GM23338 (cell line): Measurements from ENCODE around the gene RIPK4. TPM values are rescaled to one million over a fixed set of nuclear protein-coding genes. Genes with fewer than 3 reads are reported as not detected.

Experiments used
- ATAC-seq: fragments of 200-7000 bp; cut with Tn5 transposase; 3 replicates; pipeline ENCODE4 v1.9.1; 2020
- DNase-seq: peaks from one replicate; pipeline ENCODE4 v3.0.0-alpha.2; 2015; ENCODE audit warnings: low spot score
- H2AFZ ChIP-seq: fragments of 200-600 bp; sonication (generic); 2 replicates; pipeline ENCODE4 v1.8.0; 2016; ENCODE audit warnings: antibody characterized with exemption, mild to moderate bottlenecking, moderate library complexity
- H3F3A ChIP-seq: fragments of 200-600 bp; sonication (generic); replicated peaks from 2 replicates; pipeline ENCODE4 v1.8.0; 2017; ENCODE audit warnings: antibody characterized with exemption, mixed run types, low read depth
- H3K27ac ChIP-seq: fragments of 200-600 bp; sonication (generic); 2 replicates; pipeline ENCODE4 v1.6.1; 2016; ENCODE audit warnings: low read depth
- H3K27me3 ChIP-seq: fragments of 200-600 bp; sonication (generic); 2 replicates; pipeline ENCODE4 v1.8.0; 2016; ENCODE audit warnings: mild to moderate bottlenecking, mixed run types, moderate library complexity; ENCODE audit not compliant: insufficient read depth
- H3K36me3 ChIP-seq: fragments of 200-600 bp; sonication (generic); 2 replicates; pipeline ENCODE4 v1.8.0; 2016; ENCODE audit warnings: mild to moderate bottlenecking; ENCODE audit not compliant: insufficient read depth
- H3K4me1 ChIP-seq: fragments of 200-600 bp; sonication (generic); 2 replicates; pipeline ENCODE4 v1.8.0; 2016; ENCODE audit warnings: mild to moderate bottlenecking, moderate library complexity; ENCODE audit not compliant: insufficient read depth
- H3K4me2 ChIP-seq: fragments of 200-600 bp; sonication (generic); 2 replicates; pipeline ENCODE4 v1.7.1; 2017; ENCODE audit warnings: mixed run types
- H3K4me3 ChIP-seq: fragments of 200-600 bp; sonication (generic); 2 replicates; pipeline ENCODE4 v1.6.1; 2016; ENCODE audit warnings: mixed run types
- H3K79me2 ChIP-seq: fragments of 200-600 bp; sonication (generic); replicated peaks from 2 replicates; pipeline ENCODE4 v1.8.0; 2017; ENCODE audit warnings: mild to moderate bottlenecking; ENCODE audit not compliant: insufficient read depth
- H3K9me2 ChIP-seq: fragments of 200-600 bp; sonication (generic); 2 replicates; pipeline ENCODE4 v1.8.0; 2017; ENCODE audit not compliant: insufficient read depth
- H4K20me1 ChIP-seq: fragments of 200-600 bp; sonication (generic); replicated peaks from 2 replicates; pipeline ENCODE4 v1.8.0; 2017; ENCODE audit warnings: mild to moderate bottlenecking; ENCODE audit not compliant: insufficient read depth
- H3K27ac Mint-ChIP-seq: 2 replicates; pipeline ENCODE4 v1.8.0; 2020; ENCODE audit warnings: inconsistent platforms, mild to moderate bottlenecking, moderate library complexity, mixed read lengths
- H3K27me3 Mint-ChIP-seq: 3 replicates; pipeline ENCODE4 v1.8.0; 2022; ENCODE audit warnings: low read depth, mild to moderate bottlenecking, moderate library complexity, mixed read lengths, inconsistent platforms; ENCODE audit not compliant: insufficient read depth, poor library complexity
- H3K36me3 Mint-ChIP-seq: 3 replicates; pipeline ENCODE4 v1.8.0; 2021; ENCODE audit warnings: low read depth, mild to moderate bottlenecking, inconsistent platforms, moderate library complexity, mixed read lengths
- H3K4me1 Mint-ChIP-seq: 3 replicates; pipeline ENCODE4 v1.8.0; 2020; ENCODE audit warnings: mild to moderate bottlenecking, inconsistent platforms, mixed read lengths
- H3K4me3 Mint-ChIP-seq: 3 replicates; pipeline ENCODE4 v1.8.0; 2021; ENCODE audit warnings: moderate library complexity, mild to moderate bottlenecking, inconsistent platforms, mixed read lengths
- H3K9me3 Mint-ChIP-seq: 3 replicates; pipeline ENCODE4 v1.8.0; 2020; ENCODE audit warnings: moderate library complexity, mild to moderate bottlenecking, inconsistent platforms, mixed read lengths
- CREB1 ChIP-seq: fragments of 250-450 bp; sonication (Bioruptor Pico); IDR thresholded peaks from 2 replicates; pipeline ENCODE4 v1.5.0; 2020; ENCODE audit warnings: low read depth, mild to moderate bottlenecking, moderate library complexity
- CTCF ChIP-seq, 2 experiments: fragments of 200-600 bp in 1 of 2; sonication (generic) in 1 of 2; conservative IDR thresholded peaks; 2 replicates each; pipeline versions ENCODE4 v1.5.1 to v1.6.1; 2016 to 2017; ENCODE audit warnings: antibody characterized with exemption in 2 of 2, low read depth in 2 of 2, mild to moderate bottlenecking in 2 of 2, moderate library complexity in 1 of 2
- ETS1 ChIP-seq: IDR thresholded peaks from 2 replicates; pipeline ENCODE4 v1.6.1; 2016; ENCODE audit warnings: antibody characterized with exemption
- EZH2 ChIP-seq: fragments of 200-600 bp; sonication (generic); IDR thresholded peaks from one replicate; pipeline ENCODE4 v1.8.0; 2017; ENCODE audit warnings: antibody characterized with exemption, mild to moderate bottlenecking, low read depth; ENCODE audit not compliant: unreplicated experiment
- EZH2phosphoT487 ChIP-seq: fragments of 200-600 bp; sonication (generic); IDR thresholded peaks from one replicate; pipeline ENCODE4 v1.8.1; 2018; ENCODE audit warnings: antibody characterized with exemption; ENCODE audit not compliant: unreplicated experiment
- JUNB ChIP-seq: IDR thresholded peaks from one replicate; pipeline ENCODE4 v1.6.1; 2016; ENCODE audit warnings: antibody characterized with exemption; ENCODE audit not compliant: unreplicated experiment
- NANOG ChIP-seq: IDR thresholded peaks from 2 replicates; pipeline ENCODE4 v1.6.1; 2016; ENCODE audit warnings: antibody characterized with exemption, borderline replicate concordance
- ZNF331 ChIP-seq: fragments of 250-450 bp; sonication (Bioruptor Pico); IDR thresholded peaks from 2 replicates; pipeline ENCODE4 v1.5.0; 2020; ENCODE audit warnings: low read depth, mild to moderate bottlenecking, moderate library complexity
- polyA plus RNA-seq: library from polyadenylated mRNA; unstranded; fragments of >200 nt; fragmentation: Nextera tagmentation; extraction: Ambion mirVana; gene quantifications from 2 replicates; pipeline ENCODE4 v1.2.1, GENCODE V29; 2016
- total RNA-seq: library from RNA; depleted of rRNA; stranded (reverse); fragments of >200 nt; shearing (Covaris generic); gene quantifications from 2 replicates; pipeline ENCODE4 v1.2.3, GENCODE V29; 2014
- TF ChIP-seq, protein P1 (sequence below): fragments of 250-450 bp; sonication (Bioruptor Pico); IDR thresholded peaks from 2 replicates; pipeline ENCODE4 v1.5.0; 2020; ENCODE audit warnings: mild to moderate bottlenecking, moderate library complexity
- TF ChIP-seq, protein P2 (sequence below): IDR thresholded peaks from one replicate; pipeline ENCODE4 v1.6.1; 2018; ENCODE audit warnings: antibody characterized with exemption; ENCODE audit not compliant: unreplicated experiment

Gene RIPK4
- total and polyA plus RNA-seq, 2 experiments from 2014 or later = 2.5 to 9.9 TPM

- H3K9me2 ChIP-seq = no peaks in the 10 kb centered on the region
- H3K36me3 ChIP-seq = no peaks in the 10 kb centered on the region
- no peak for ATAC-seq
- TF ChIP-seq, protein P1, sequence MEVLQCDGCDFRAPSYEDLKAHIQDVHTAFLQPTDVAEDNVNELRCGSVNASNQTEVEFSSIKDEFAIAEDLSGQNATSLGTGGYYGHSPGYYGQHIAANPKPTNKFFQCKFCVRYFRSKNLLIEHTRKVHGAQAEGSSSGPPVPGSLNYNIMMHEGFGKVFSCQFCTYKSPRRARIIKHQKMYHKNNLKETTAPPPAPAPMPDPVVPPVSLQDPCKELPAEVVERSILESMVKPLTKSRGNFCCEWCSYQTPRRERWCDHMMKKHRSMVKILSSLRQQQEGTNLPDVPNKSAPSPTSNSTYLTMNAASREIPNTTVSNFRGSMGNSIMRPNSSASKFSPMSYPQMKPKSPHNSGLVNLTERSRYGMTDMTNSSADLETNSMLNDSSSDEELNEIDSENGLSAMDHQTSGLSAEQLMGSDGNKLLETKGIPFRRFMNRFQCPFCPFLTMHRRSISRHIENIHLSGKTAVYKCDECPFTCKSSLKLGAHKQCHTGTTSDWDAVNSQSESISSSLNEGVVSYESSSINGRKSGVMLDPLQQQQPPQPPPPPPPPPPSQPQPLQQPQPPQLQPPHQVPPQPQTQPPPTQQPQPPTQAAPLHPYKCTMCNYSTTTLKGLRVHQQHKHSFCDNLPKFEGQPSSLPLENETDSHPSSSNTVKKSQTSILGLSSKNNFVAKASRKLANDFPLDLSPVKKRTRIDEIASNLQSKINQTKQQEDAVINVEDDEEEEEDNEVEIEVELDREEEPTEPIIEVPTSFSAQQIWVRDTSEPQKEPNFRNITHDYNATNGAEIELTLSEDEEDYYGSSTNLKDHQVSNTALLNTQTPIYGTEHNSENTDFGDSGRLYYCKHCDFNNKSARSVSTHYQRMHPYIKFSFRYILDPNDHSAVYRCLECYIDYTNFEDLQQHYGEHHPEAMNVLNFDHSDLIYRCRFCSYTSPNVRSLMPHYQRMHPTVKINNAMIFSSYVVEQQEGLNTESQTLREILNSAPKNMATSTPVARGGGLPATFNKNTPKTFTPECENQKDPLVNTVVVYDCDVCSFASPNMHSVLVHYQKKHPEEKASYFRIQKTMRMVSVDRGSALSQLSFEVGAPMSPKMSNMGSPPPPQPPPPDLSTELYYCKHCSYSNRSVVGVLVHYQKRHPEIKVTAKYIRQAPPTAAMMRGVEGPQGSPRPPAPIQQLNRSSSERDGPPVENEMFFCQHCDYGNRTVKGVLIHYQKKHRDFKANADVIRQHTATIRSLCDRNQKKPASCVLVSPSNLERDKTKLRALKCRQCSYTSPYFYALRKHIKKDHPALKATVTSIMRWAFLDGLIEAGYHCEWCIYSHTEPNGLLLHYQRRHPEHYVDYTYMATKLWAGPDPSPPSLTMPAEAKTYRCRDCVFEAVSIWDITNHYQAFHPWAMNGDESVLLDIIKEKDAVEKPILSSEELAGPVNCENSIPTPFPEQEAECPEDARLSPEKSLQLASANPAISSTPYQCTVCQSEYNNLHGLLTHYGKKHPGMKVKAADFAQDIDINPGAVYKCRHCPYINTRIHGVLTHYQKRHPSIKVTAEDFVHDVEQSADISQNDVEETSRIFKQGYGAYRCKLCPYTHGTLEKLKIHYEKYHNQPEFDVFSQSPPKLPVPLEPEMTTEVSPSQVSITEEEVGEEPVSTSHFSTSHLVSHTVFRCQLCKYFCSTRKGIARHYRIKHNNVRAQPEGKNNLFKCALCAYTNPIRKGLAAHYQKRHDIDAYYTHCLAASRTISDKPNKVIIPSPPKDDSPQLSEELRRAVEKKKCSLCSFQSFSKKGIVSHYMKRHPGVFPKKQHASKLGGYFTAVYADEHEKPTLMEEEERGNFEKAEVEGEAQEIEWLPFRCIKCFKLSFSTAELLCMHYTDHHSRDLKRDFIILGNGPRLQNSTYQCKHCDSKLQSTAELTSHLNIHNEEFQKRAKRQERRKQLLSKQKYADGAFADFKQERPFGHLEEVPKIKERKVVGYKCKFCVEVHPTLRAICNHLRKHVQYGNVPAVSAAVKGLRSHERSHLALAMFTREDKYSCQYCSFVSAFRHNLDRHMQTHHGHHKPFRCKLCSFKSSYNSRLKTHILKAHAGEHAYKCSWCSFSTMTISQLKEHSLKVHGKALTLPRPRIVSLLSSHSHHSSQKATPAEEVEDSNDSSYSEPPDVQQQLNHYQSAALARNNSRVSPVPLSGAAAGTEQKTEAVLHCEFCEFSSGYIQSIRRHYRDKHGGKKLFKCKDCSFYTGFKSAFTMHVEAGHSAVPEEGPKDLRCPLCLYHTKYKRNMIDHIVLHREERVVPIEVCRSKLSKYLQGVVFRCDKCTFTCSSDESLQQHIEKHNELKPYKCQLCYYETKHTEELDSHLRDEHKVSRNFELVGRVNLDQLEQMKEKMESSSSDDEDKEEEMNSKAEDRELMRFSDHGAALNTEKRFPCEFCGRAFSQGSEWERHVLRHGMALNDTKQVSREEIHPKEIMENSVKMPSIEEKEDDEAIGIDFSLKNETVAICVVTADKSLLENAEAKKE (CRISPR knock-in tag) = no peak
- TF ChIP-seq ETS1 = no peak
- TF ChIP-seq, protein P2, sequence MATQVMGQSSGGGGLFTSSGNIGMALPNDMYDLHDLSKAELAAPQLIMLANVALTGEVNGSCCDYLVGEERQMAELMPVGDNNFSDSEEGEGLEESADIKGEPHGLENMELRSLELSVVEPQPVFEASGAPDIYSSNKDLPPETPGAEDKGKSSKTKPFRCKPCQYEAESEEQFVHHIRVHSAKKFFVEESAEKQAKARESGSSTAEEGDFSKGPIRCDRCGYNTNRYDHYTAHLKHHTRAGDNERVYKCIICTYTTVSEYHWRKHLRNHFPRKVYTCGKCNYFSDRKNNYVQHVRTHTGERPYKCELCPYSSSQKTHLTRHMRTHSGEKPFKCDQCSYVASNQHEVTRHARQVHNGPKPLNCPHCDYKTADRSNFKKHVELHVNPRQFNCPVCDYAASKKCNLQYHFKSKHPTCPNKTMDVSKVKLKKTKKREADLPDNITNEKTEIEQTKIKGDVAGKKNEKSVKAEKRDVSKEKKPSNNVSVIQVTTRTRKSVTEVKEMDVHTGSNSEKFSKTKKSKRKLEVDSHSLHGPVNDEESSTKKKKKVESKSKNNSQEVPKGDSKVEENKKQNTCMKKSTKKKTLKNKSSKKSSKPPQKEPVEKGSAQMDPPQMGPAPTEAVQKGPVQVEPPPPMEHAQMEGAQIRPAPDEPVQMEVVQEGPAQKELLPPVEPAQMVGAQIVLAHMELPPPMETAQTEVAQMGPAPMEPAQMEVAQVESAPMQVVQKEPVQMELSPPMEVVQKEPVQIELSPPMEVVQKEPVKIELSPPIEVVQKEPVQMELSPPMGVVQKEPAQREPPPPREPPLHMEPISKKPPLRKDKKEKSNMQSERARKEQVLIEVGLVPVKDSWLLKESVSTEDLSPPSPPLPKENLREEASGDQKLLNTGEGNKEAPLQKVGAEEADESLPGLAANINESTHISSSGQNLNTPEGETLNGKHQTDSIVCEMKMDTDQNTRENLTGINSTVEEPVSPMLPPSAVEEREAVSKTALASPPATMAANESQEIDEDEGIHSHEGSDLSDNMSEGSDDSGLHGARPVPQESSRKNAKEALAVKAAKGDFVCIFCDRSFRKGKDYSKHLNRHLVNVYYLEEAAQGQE = no peak
- no peak for TF ChIP-seq ZNF331 (CRISPR knock-in tag)
- TF ChIP-seq CTCF (conservative IDR thresholded peaks at IDR 0.05; ENCODE audit: low read depth in 2 of 2) = no peak
- no peak for TF ChIP-seq NANOG
- no peak for TF ChIP-seq CREB1 (CRISPR knock-in tag)
- TF ChIP-seq EZH2 = no peak
- TF ChIP-seq JUNB = no peak
- TF ChIP-seq EZH2phosphoT487 = no peak
- no peaks in the 10 kb centered on the region for H3K9me3 Mint-ChIP-seq
- H3K36me3 Mint-ChIP-seq = peaks cover 28% of the 10 kb centered on the region
- DNase-seq = no peak
- no peak overlapping the region for H3K27ac ChIP-seq
- H3K4me3 ChIP-seq = no peak overlapping the region
- H4K20me1 ChIP-seq = no peaks in the 10 kb centered on the region
- H3K27ac Mint-ChIP-seq = no peak overlapping the region
- H3K27me3 ChIP-seq = no peaks in the 10 kb centered on the region
- H3K79me2 ChIP-seq = no peaks in the 10 kb centered on the region
- H3F3A ChIP-seq = no peaks in the 10 kb centered on the region
- H3K4me1 Mint-ChIP-seq = no peaks in the 10 kb centered on the region
- H2AFZ ChIP-seq = no peak overlapping the region
- no peaks in the 10 kb centered on the region for H3K4me1 ChIP-seq
- H3K4me2 ChIP-seq = no peak overlapping the region
- H3K4me3 Mint-ChIP-seq = no peak overlapping the region
- peaks cover 9% of the 10 kb centered on the region for H3K27me3 Mint-ChIP-seq
Observed at GRCh38 chr21:41801321-41802197, 34.7 kb upstream of the RIPK4 start.
